HCT116 (cell line): Measurements from ENCODE around the gene CHST15. TPM values are rescaled to one million over a fixed set of nuclear protein-coding genes. Genes with fewer than 3 reads are reported as not detected.

Experiments used
- ATAC-seq: fragments of 200-7000 bp; cut with Tn5 transposase; 2 replicates; pipeline ENCODE4 v1.9.1; 2020; ENCODE audit warnings: mild to moderate bottlenecking, moderate library complexity
- BruUV-seq: library from RNA; stranded (reverse); fragments of 400-500 nt; replicated peaks from 2 replicates; lab custom pipeline; 2021; lab: Mats Ljungman, UMichigan
- CTCF ChIA-PET: fragments of 300-600 bp; sonication (Branson Sonifier 250); formaldehyde crosslinking; loops from one replicate; lab custom pipeline; 2021; ENCODE audit warnings: antibody characterized with exemption; lab: Charles Lee
- POLR2A ChIA-PET: fragments of 300-600, 350-600 bp; sonication (Branson Sonifier 250); formaldehyde crosslinking; loops from one replicate; lab custom pipeline; 2021; ENCODE audit warnings: antibody characterized with exemption; lab: Charles Lee
- RAD21 ChIA-PET, 2 experiments: fragments of 300-600 bp; sonication (Branson Sonifier 250); formaldehyde crosslinking; loops; one replicate each; lab custom pipeline; 2023; ENCODE audit warnings: low total read pairs in 2 of 2; ENCODE audit not compliant: uncharacterized antibody in 2 of 2, unreplicated experiment in 2 of 2, low non-redundant PET in 1 of 2; lab: Charles Lee
- DNase-seq: peaks from one replicate; pipeline ENCODE4 v3.0.0-alpha.2; 2010; ENCODE audit warnings: low read depth, low spot score
- H2AFZ ChIP-seq: fragments of 200-600 bp; shearing (Covaris generic), sonication (generic); 2 replicates; pipeline ENCODE4 v1.6.1; 2017; ENCODE audit warnings: low read depth, mixed run types, mixed read lengths, antibody characterized with exemption, low read length; ENCODE audit not compliant: poor library complexity, severe bottlenecking
- H3K27ac ChIP-seq: 2 replicates; pipeline ENCODE4 v1.5.1; 2012; ENCODE audit warnings: low read depth, low read length
- H3K27me3 ChIP-seq: fragments of 200-600 bp; sonication (generic); 2 replicates; pipeline ENCODE4 v1.6.1; 2016; ENCODE audit warnings: mixed run types, low read length, mixed read lengths; ENCODE audit not compliant: insufficient read depth
- H3K36me3 ChIP-seq, 2 experiments: fragments of 200-500 bp in 1 of 2; fragments of 200-600 bp in 1 of 2; sonication (Bioruptor generic) in 1 of 2; sonication (generic) in 1 of 2; 2 replicates each; pipeline versions ENCODE4 v1.5.1 to v1.6.1; 2014 to 2016; ENCODE audit warnings: low read length in 2 of 2, inconsistent platforms in 1 of 2, mixed read lengths in 1 of 2, mixed run types in 1 of 2; ENCODE audit not compliant: insufficient read depth in 2 of 2, control insufficient read depth in 1 of 2
- H3K4me1 ChIP-seq, 2 experiments: fragments of 200-600 bp in 1 of 2; sonication (generic) in 1 of 2; 2 replicates each; pipeline versions ENCODE4 v1.5.1 to v1.6.1; 2012 to 2017; ENCODE audit warnings: low read length in 2 of 2, inconsistent platforms in 1 of 2, mild to moderate bottlenecking in 1 of 2, mixed read lengths in 1 of 2, mixed run types in 1 of 2, moderate library complexity in 1 of 2; ENCODE audit not compliant: insufficient read depth in 2 of 2, control insufficient read depth in 1 of 2
- H3K4me2 ChIP-seq: fragments of 200-600 bp; sonication (generic); 2 replicates; pipeline ENCODE4 v1.6.1; 2017; ENCODE audit warnings: mixed run types, low read length, mixed read lengths
- H3K4me3 ChIP-seq, 2 experiments: fragments of 200-600 bp in 1 of 2; sonication (generic) in 1 of 2; replicated peaks in 1 of 2; 2 replicates each; pipeline ENCODE4 v1.5.1; 2011 to 2016; ENCODE audit warnings: low read length in 2 of 2, control low read depth in 1 of 2, low read depth in 1 of 2, mild to moderate bottlenecking in 1 of 2, mixed read lengths in 1 of 2, mixed run types in 1 of 2
- H3K79me2 ChIP-seq: fragments of 200-600 bp; sonication (generic); 2 replicates; pipeline ENCODE4 v1.6.1; 2017; ENCODE audit warnings: mild to moderate bottlenecking, mixed run types, low read length, moderate library complexity, mixed read lengths; ENCODE audit not compliant: insufficient read depth
- H3K9ac ChIP-seq: fragments of 200-600 bp; sonication (generic); 2 replicates; pipeline ENCODE4 v1.6.1; 2016; ENCODE audit warnings: low read length, mixed read lengths
- H3K9me2 ChIP-seq: fragments of 200-600 bp; sonication (generic), shearing (Covaris generic); 2 replicates; pipeline ENCODE4 v1.6.1; 2017; ENCODE audit warnings: mixed run types, mild to moderate bottlenecking, moderate library complexity; ENCODE audit not compliant: insufficient read depth
- H3K9me3 ChIP-seq, 2 experiments: fragments of 200-500 bp in 1 of 2; fragments of 200-600 bp in 1 of 2; sonication (Bioruptor generic) in 1 of 2; sonication (generic) in 1 of 2; 2 replicates each; pipeline ENCODE4 v1.6.1; 2014 to 2017; ENCODE audit warnings: low read length in 2 of 2, mixed read lengths in 2 of 2, inconsistent platforms in 1 of 2, low read depth in 1 of 2, mild to moderate bottlenecking in 1 of 2, mixed run types in 1 of 2, moderate library complexity in 1 of 2; ENCODE audit not compliant: control insufficient read depth in 1 of 2, insufficient read depth in 1 of 2
- H4K20me1 ChIP-seq: fragments of 200-600 bp; sonication (generic), shearing (Covaris generic); 2 replicates; pipeline ENCODE4 v1.6.1; 2017; ENCODE audit warnings: mixed run types, mild to moderate bottlenecking, moderate library complexity; ENCODE audit not compliant: insufficient read depth
- CTCF ChIP-seq, 3 experiments: fragments of 200-600 bp in 1 of 3; sonication (generic) in 1 of 3; IDR thresholded peaks in 2 of 3; conservative IDR thresholded peaks in 1 of 3; 2 replicates each; pipeline ENCODE4 v1.5.1; 2012 to 2017; ENCODE audit warnings: low read depth in 2 of 3, low read length in 2 of 3, antibody characterized with exemption in 1 of 3, borderline replicate concordance in 1 of 3, control low read depth in 1 of 3, mild to moderate bottlenecking in 1 of 3, mixed read lengths in 1 of 3, mixed run types in 1 of 3, moderate library complexity in 1 of 3; ENCODE audit not compliant: insufficient read depth in 1 of 3
- EGR1 ChIP-seq: IDR thresholded peaks from 2 replicates; pipeline ENCODE4 v1.6.1; 2012; ENCODE audit warnings: low read depth
- ELF1 ChIP-seq: IDR thresholded peaks from 2 replicates; pipeline ENCODE4 v1.6.1; 2012; ENCODE audit warnings: low read depth, borderline replicate concordance
- FOSL1 ChIP-seq: IDR thresholded peaks from 2 replicates; pipeline ENCODE4 v1.6.1; 2012; ENCODE audit warnings: low read depth
- POLR2A ChIP-seq: IDR thresholded peaks from 2 replicates; pipeline ENCODE4 v1.7.0; 2011; ENCODE audit warnings: borderline replicate concordance; ENCODE audit not compliant: insufficient read depth, insufficient read length; ENCODE audit errors: extremely low read depth
- POLR2AphosphoS5 ChIP-seq: IDR thresholded peaks from 2 replicates; pipeline ENCODE4 v1.6.1; 2011; ENCODE audit warnings: mild to moderate bottlenecking, low read depth, low read length, moderate library complexity
- RAD21 ChIP-seq: IDR thresholded peaks from 2 replicates; pipeline ENCODE4 v1.6.1; 2012; ENCODE audit warnings: low read depth, mild to moderate bottlenecking
- REST ChIP-seq: IDR thresholded peaks from 2 replicates; pipeline ENCODE4 v1.6.1; 2012; ENCODE audit warnings: low read depth
- TCF7L2 ChIP-seq: IDR thresholded peaks from 2 replicates; pipeline ENCODE4 v1.7.0; 2011; ENCODE audit warnings: borderline replicate concordance, inconsistent platforms; ENCODE audit not compliant: insufficient read depth, insufficient read length; ENCODE audit errors: extremely low read depth
- YY1 ChIP-seq: IDR thresholded peaks from 2 replicates; pipeline ENCODE4 v1.6.1; 2011; ENCODE audit warnings: low read length, low read depth, moderate library complexity, mild to moderate bottlenecking; ENCODE audit not compliant: insufficient replicate concordance; ENCODE audit errors: extremely low read depth
- intact Hi-C: fragments of 100-400 bp; cut with micrococcal nuclease; formaldehyde crosslinking; loops from 2 replicates; pipeline ENCODE4 v1.10.0; 2022
- total RNA-seq: library from RNA; stranded (reverse); gene quantifications from one replicate; pipeline ENCODE4 v1.2.1, GENCODE V29; 2021; ENCODE audit not compliant: unreplicated experiment

CHST15 gene
- total RNA-seq, 1 experiment from 2014 or later = 47.2 TPM

DNA sequence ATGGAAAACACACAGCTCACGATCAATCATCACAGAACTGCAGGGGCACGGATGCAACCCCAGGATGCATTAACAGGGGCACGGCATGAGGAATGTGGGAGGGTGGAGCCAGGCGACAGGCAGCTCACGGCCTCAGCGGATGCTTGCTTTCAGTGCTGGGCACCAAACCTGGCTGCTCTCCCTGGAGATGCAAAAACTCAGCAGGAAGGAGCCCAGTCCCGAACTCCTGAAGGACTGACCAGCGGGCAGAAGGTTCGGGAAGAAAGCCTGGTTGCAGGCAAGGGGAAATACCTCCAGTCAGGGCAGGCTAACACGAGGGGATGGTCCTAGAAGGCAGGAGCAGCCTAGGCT is 66.8 kb downstream of the CHST15 start (continued):
- TF ChIP-seq REST (no peak), POLR2A (no peak), TCF7L2 (no peak), EGR1 (no peak), POLR2AphosphoS5 (no peak), FOSL1 (no peak)

- ChIA-PET CTCF (interaction anchor here (1.2 to 1.6 kb wide), 2 partner anchors 31 to 363 kb away, joined by 5 read pairs; no protein-coding TSS in a partner anchor), RAD21 (no interaction called here)
- Histone ChIP-seq H3K36me3 (peaks cover 0 to 1% of the 10 kb centered on the region in 2 experiments; a peak in 3 of 4 replicates), H3K9ac (no peak overlapping the region), H3K4me3 (no peak overlapping the region), H4K20me1 (no peaks in the 10 kb centered on the region), H3K79me2 (no peaks in the 10 kb centered on the region), H3K4me2 (no peak overlapping the region), H3K27ac (no peak overlapping the region), H3K9me3 (no peaks in the 10 kb centered on the region)
- peak; percentile 15 for DNase-seq
- BruUV-seq = no TSS peak
- TF ChIP-seq ELF1 (no peak), RAD21 (peak; percentile 79), YY1 (peak; percentile 5), CTCF (IDR thresholded peaks at IDR 0.05 in 2 of 3, conservative IDR thresholded peaks at IDR 0.05 in 1 of 3; ENCODE audit: borderline replicate concordance in 1 of 3, insufficient read depth in 1 of 3, low read depth in 2 of 3, low read length in 2 of 3) (peak; percentile 27 to 56 (median 50); a peak in 4 of 6 replicates)
- TF ChIP-seq, all 23 proteins: peak for 3
- POLR2A ChIA-PET = no interaction called here
- Histone ChIP-seq H2AFZ (no peak overlapping the region), H3K27me3 (no peaks in the 10 kb centered on the region), H3K4me1 (peaks cover 0 to 12% of the 10 kb centered on the region in 2 experiments; a peak in 2 of 4 replicates), H3K9me2 (no peaks in the 10 kb centered on the region)
- ATAC-seq = peak; percentile 73
- intact Hi-C loops = no loop called here
These were observed 67.5 kb downstream of the CHST15 start for GRCh38 chr10:124025660-124026588.
